ENCODE measurements around the gene CGA.
"Not testable (repeated sequence)": the region's sequence is repeated elsewhere in the genome, so short reads cannot be mapped to it uniquely, and the experiment has no call there.

The CGA gene

DNA sequence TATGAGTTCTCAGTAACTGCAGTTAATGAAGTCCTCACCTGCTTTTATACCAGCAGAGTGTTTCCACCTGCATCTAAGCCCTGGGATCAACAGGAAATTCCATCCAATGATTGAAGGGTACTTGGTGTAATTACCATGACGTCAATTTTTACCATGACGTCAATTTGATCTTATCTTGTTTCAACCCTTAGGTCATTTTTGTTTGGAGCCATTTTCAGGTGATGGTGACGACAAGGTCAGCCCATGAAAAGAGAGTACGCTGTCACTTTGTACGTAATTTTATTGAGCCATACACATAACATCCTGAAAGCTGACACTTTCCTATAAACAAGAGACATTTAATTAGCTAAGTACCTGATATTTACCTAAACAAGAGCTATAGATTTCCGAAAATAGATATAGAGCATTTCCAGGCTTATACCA is at the start of gene CGA:
Gene CGA (minus strand): TSS at position 20 of the 423 bp plus-strand sequence. CDS start 6,906 bp downstream, outside the sequence.
- DNase-seq = no peak

DNA sequence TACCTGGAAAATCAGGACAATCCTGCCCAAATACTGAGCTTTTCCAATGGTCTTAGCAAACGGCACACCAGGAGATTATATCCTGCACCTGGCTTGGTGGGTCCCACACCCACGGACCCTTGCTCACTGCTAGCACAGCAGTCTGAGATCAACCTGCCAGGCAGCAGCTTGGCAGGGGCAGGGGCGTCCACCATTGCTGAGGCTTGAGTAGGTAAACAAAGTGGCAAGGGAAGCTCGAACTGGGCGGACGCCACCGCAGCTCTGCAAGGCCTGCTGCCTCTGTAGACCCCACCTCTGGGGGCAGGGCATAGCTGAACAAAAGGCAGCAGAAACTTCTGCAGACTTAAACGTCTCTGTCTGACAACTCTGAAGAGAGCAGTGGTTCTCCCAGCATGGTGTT is 45.0 kb upstream of the CGA start:
- not testable (repeated sequence) for DNase-seq

- no peak for DNase-seq
These were observed 44.3 kb upstream of the CGA start for GRCh38 chr6:87139236-87139635.

DNA sequence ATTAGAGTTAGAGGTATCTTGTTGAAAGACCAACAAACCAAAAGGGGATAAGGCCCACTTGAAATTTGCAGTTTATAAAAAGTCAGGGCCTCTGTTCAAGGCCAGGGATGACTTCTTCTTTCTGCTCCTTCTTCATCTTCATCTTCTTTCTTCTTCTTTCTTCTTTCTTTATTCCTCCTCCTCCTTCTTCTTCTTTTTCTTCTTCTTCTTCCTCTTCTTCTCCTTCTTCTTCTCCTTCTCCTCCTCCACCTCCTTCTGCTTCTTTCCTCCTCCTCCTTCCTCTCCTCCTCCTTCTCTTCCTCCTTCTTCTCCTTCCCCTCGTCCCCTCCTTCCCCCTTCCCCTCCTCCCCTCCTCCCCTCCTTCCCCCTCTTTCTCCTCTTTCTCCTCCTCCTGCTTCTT is 42.1 kb upstream of the CGA start:
- no peak for DNase-seq

DNA sequence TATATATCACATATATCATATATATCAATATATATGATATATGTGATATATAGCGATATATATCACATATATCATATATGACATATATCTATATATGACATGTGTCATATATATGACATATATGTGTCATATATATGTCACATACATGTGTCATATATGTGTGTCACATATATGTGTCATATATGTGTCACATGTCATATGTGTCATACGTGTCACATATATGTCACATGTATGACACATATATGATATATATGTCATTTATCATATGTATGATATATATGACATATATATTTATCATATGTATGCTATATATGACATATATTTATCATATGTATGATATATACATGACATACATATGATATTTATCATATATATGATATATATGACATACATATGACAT is 32.8 kb upstream of the CGA start:
- no peak for DNase-seq

- DNase-seq = no peak
These were observed 31.6 kb upstream of the CGA start for GRCh38 chr6:87126501-87126900.

DNA sequence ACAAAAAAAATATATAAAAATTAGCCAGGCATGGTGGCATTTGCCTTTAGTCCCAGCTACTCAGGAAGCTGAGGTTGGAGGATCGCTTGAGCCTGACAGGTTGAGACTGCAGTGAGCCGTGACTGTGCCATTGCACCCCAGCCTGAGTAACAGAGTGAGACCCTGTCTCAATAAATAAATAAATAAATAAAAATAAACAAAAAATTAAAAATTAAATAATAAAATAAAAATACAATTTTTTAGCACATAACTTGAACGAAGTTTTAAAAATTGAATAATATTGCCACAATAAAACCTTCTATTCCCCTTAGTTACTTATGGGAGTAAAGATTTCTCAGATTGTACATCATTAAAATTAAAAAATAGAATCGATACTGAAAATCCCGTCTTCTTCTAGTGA is 29.2 kb upstream of the CGA start:
- no peak for DNase-seq

DNA sequence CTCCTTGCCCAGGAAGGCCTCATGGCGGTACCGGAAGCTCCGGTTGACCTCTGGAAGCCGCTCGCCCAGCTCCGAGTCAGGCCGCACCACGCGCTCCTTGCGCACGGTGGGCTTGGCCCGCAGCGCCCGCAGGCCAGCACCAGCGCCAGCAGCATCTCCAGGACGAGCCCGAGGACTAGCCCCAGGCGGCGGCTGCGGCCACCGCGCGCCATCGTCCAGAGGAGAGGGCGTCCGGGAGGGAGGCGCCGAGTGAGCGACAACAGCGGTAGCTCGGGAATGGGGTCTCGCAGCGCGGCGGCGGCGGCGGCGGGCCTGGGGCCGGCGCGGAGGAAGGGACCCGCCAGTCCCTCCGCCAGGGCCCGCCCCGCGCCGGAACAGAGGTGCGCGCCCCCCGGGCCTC is 27.6 kb upstream of the CGA start:
- DNase-seq = no peak

DNA sequence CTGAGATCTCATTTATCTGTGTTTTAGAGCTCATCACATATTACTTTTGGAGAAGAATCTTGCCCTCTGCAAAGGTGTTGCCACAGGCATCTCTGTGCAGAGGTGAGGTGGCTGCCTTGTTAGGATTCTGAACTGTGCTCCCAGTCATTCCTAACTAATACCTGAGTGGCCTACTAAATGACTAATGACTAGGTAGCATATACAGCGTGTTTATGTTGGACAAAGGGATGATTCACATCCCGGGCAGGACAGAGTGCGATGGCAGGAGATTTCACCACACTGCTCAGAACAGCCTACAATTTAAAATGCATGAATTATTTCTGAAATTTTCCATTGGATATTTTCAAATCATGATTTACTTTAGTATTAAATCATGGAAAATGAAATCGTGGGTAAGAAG is 23.1 kb upstream of the CGA start:
- no peak for DNase-seq

DNA sequence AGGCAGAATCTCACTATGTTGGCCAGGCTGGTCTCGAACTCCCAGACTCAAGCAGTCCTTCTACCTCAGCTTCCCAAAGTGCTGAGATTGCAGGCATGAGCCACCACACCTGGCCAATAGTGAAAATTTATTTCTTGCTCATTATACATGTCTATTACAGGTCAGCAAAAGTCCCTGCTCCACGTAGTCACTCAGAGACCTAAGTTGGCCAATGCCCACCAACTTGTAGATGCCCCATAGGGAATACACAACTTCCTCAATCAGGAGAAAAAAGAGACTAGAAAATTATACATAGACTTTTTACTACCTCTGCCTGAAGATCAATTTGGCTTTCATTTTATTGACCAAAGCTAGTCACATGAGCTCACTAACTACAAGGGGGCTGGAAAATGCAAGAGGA is 22.0 kb upstream of the CGA start:
- no peak for DNase-seq

- no peak for DNase-seq
These were observed 20.7 kb upstream of the CGA start for GRCh38 chr6:87115402-87116135.

GRCh38 chr6:87110636-87111035 is 15.7 kb upstream of the CGA start:
- no peak for DNase-seq

DNA sequence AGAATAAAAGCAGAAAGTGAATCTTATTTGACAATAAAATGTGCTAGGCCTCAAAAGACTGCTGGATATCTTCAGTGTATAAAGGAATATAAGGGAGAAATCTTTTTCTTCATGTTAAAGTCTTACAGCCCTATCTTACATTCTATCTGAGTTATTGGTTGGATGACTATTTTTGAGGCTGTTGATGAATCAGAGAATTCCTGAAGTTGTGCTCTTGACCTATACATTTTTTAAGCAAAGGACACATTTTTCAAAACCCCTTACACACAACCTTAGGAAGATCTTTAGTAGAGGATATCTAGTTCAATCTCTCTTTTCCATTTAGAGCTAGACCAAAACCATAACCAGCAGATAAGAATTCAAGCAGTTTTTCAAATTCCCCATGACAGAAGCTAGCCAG is 10.9 kb upstream of the CGA start:
- no peak for DNase-seq

DNA sequence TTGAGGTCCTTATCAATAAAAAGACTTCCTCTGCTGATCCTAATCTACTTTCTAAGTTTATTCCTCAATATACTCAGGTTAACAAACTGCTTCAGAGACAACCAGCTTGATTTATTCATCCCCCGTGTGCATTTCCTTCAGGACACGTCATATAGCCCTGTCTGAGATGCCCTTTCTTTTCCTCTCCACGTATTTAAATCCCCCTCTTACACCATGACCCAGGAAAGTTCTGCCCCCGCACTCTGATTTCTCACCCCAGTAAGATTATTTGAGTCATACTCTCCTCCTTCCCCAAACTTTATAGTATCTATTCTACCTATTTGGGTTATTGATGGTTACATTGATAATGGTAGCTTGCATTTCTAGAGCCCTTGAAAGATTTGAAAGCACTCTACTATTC is 9.8 kb upstream of the CGA start:
- no peak for DNase-seq

- DNase-seq = no peak
These were observed 9.2 kb upstream of the CGA start for GRCh38 chr6:87103977-87104601.

- no peak for DNase-seq
These were observed 7.3 kb upstream of the CGA start for GRCh38 chr6:87102151-87102621.

GRCh38 chr6:87101067-87101466 is 6.2 kb upstream of the CGA start:
- DNase-seq = no peak

DNA sequence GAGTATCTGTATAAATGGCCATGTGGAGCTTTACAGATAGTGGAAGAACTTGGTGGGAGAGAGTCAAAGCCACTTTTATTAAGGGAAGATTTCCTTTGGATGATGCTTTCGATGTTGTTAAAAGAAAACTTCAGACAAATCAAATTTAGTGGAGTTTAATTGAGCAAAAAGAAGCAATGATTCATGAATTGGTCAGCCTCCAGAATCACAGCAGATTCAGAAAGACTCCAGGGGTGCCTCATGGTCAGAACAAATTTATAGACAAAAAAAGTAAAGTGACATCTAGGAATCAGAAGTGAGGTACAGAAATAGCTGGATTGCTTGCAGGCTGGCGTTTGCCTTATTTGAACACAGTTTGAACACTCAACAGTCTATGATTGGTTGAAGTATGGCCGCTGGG is 5.3 kb upstream of the CGA start:
- no peak for DNase-seq

GRCh38 chr6:87099472-87099871 is 4.6 kb upstream of the CGA start:
- no peak for DNase-seq

GRCh38 chr6:87094576-87094975 is 330 bp downstream of the CGA start:
- no peak for DNase-seq

DNA sequence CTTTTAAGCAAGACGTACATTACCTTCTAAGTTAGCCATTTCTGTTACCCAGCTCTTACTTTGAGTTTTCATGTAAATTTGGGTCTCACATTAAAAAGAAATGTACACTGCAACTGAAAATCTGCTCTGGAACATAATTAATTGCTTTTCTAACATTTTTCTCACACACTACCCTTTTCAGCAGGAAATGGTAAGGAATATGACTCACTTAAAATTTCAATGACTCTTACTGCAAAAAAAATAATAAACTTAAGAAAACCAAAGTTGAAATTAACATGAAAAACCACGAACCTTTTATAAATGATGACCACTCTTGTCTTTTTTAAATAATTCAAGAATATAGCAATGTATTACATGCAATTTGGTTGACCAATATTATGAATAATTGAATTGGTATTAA is 1.3 kb downstream of the CGA start:
- DNase-seq = no peak

DNA sequence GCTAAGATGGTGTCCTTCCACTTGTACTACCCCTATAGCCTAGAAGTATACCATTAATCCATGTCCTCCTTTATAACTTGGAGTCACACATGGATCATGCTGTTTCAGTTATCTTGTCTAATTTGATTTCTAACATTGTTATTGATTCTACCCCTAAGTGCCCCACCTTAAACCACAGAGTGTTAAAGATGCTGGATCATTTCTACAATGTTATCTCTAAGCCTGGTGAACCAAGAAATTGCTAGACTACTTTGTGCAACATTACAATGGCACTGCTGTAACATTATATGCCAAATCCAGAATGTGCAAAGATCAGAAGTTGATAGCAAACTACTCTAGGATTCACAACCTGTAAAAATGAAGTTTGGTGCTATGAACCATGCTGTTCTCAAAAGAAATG is 1.7 kb downstream of the CGA start:
- DNase-seq = no peak

DNA sequence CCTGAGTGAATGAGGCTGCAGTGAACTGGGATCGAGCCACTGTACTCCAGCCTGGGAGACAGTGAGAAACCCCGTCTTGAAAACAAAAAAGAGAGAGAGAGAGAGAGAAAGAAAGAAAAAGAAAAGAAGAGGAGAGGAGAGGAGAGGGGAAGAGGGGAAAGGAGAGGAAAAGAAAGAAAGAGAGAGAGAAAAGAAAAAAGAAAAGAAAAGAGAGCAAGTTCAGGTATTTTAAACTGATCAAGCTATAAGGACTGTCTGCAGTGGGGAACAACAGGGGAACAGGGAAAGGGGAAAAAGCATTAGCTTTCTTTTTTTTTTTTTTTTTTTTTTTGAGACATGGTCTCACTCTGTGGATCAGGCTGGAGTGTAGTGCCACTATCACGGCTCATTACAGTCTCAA is 2.5 kb downstream of the CGA start:
- no peak for DNase-seq

GRCh38 chr6:87089135-87089534 is 5.8 kb downstream of the CGA start:
- no peak for DNase-seq

DNA sequence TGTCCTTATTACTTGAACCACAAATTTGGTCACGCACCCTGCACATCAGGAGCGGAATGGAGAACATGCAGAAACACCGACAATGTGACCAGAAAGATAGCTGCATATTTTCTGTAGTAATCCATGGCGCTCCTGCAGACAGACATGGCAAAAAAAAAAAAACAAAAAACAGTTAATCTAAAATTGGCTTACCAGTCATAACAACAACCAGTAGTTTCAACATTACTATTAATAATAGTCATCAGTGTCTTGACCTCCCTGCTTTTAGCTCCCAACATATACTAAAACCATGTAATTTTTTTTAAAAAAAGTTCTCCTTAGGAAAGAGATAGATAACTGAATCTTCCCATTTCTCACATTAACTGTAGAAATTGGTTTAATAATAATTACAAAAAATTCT is 6.8 kb downstream of the CGA start:
- DNase-seq = no peak
